HCT116 (cell line): ENCODE data around the gene C21orf91. TPM values are rescaled to one million over a fixed set of nuclear protein-coding genes. Genes with fewer than 3 reads are reported as not detected.

Source experiments
- ATAC-seq: fragments of 200-7000 bp; cut with Tn5 transposase; 2 replicates; pipeline ENCODE4 v1.9.1; 2020; ENCODE audit warnings: mild to moderate bottlenecking, moderate library complexity
- BruUV-seq: library from RNA; stranded (reverse); fragments of 400-500 nt; replicated peaks from 2 replicates; lab custom pipeline; 2021; lab: Mats Ljungman, UMichigan
- CTCF ChIA-PET: fragments of 300-600 bp; sonication (Branson Sonifier 250); formaldehyde crosslinking; loops from one replicate; lab custom pipeline; 2021; ENCODE audit warnings: antibody characterized with exemption; lab: Charles Lee
- POLR2A ChIA-PET: fragments of 300-600, 350-600 bp; sonication (Branson Sonifier 250); formaldehyde crosslinking; loops from one replicate; lab custom pipeline; 2021; ENCODE audit warnings: antibody characterized with exemption; lab: Charles Lee
- RAD21 ChIA-PET, 2 experiments: fragments of 300-600 bp; sonication (Branson Sonifier 250); formaldehyde crosslinking; loops; one replicate each; lab custom pipeline; 2023; ENCODE audit warnings: low total read pairs in 2 of 2; ENCODE audit not compliant: uncharacterized antibody in 2 of 2, unreplicated experiment in 2 of 2, low non-redundant PET in 1 of 2; lab: Charles Lee
- DNase-seq: peaks from one replicate; pipeline ENCODE4 v3.0.0-alpha.2; 2010; ENCODE audit warnings: low read depth, low spot score
- H2AFZ ChIP-seq: fragments of 200-600 bp; shearing (Covaris generic), sonication (generic); 2 replicates; pipeline ENCODE4 v1.6.1; 2017; ENCODE audit warnings: low read depth, mixed run types, mixed read lengths, antibody characterized with exemption, low read length; ENCODE audit not compliant: poor library complexity, severe bottlenecking
- H3K27ac ChIP-seq: 2 replicates; pipeline ENCODE4 v1.5.1; 2012; ENCODE audit warnings: low read depth, low read length
- H3K27me3 ChIP-seq: fragments of 200-600 bp; sonication (generic); 2 replicates; pipeline ENCODE4 v1.6.1; 2016; ENCODE audit warnings: mixed run types, low read length, mixed read lengths; ENCODE audit not compliant: insufficient read depth
- H3K36me3 ChIP-seq, 2 experiments: fragments of 200-500 bp in 1 of 2; fragments of 200-600 bp in 1 of 2; sonication (Bioruptor generic) in 1 of 2; sonication (generic) in 1 of 2; 2 replicates each; pipeline versions ENCODE4 v1.5.1 to v1.6.1; 2014 to 2016; ENCODE audit warnings: low read length in 2 of 2, inconsistent platforms in 1 of 2, mixed read lengths in 1 of 2, mixed run types in 1 of 2; ENCODE audit not compliant: insufficient read depth in 2 of 2, control insufficient read depth in 1 of 2
- H3K4me1 ChIP-seq, 2 experiments: fragments of 200-600 bp in 1 of 2; sonication (generic) in 1 of 2; 2 replicates each; pipeline versions ENCODE4 v1.5.1 to v1.6.1; 2012 to 2017; ENCODE audit warnings: low read length in 2 of 2, inconsistent platforms in 1 of 2, mild to moderate bottlenecking in 1 of 2, mixed read lengths in 1 of 2, mixed run types in 1 of 2, moderate library complexity in 1 of 2; ENCODE audit not compliant: insufficient read depth in 2 of 2, control insufficient read depth in 1 of 2
- H3K4me2 ChIP-seq: fragments of 200-600 bp; sonication (generic); 2 replicates; pipeline ENCODE4 v1.6.1; 2017; ENCODE audit warnings: mixed run types, low read length, mixed read lengths
- H3K4me3 ChIP-seq, 2 experiments: fragments of 200-600 bp in 1 of 2; sonication (generic) in 1 of 2; replicated peaks in 1 of 2; 2 replicates each; pipeline ENCODE4 v1.5.1; 2011 to 2016; ENCODE audit warnings: low read length in 2 of 2, control low read depth in 1 of 2, low read depth in 1 of 2, mild to moderate bottlenecking in 1 of 2, mixed read lengths in 1 of 2, mixed run types in 1 of 2
- H3K79me2 ChIP-seq: fragments of 200-600 bp; sonication (generic); 2 replicates; pipeline ENCODE4 v1.6.1; 2017; ENCODE audit warnings: mild to moderate bottlenecking, mixed run types, low read length, moderate library complexity, mixed read lengths; ENCODE audit not compliant: insufficient read depth
- H3K9ac ChIP-seq: fragments of 200-600 bp; sonication (generic); 2 replicates; pipeline ENCODE4 v1.6.1; 2016; ENCODE audit warnings: low read length, mixed read lengths
- H3K9me2 ChIP-seq: fragments of 200-600 bp; sonication (generic), shearing (Covaris generic); 2 replicates; pipeline ENCODE4 v1.6.1; 2017; ENCODE audit warnings: mixed run types, mild to moderate bottlenecking, moderate library complexity; ENCODE audit not compliant: insufficient read depth
- H3K9me3 ChIP-seq, 2 experiments: fragments of 200-500 bp in 1 of 2; fragments of 200-600 bp in 1 of 2; sonication (Bioruptor generic) in 1 of 2; sonication (generic) in 1 of 2; 2 replicates each; pipeline ENCODE4 v1.6.1; 2014 to 2017; ENCODE audit warnings: low read length in 2 of 2, mixed read lengths in 2 of 2, inconsistent platforms in 1 of 2, low read depth in 1 of 2, mild to moderate bottlenecking in 1 of 2, mixed run types in 1 of 2, moderate library complexity in 1 of 2; ENCODE audit not compliant: control insufficient read depth in 1 of 2, insufficient read depth in 1 of 2
- H4K20me1 ChIP-seq: fragments of 200-600 bp; sonication (generic), shearing (Covaris generic); 2 replicates; pipeline ENCODE4 v1.6.1; 2017; ENCODE audit warnings: mixed run types, mild to moderate bottlenecking, moderate library complexity; ENCODE audit not compliant: insufficient read depth
- ATF3 ChIP-seq: IDR thresholded peaks from 2 replicates; pipeline ENCODE4 v1.6.1; 2012
- CEBPB ChIP-seq: IDR thresholded peaks from 2 replicates; pipeline ENCODE4 v1.6.1; 2012; ENCODE audit warnings: low read depth
- CTCF ChIP-seq, 3 experiments: fragments of 200-600 bp in 1 of 3; sonication (generic) in 1 of 3; IDR thresholded peaks in 2 of 3; conservative IDR thresholded peaks in 1 of 3; 2 replicates each; pipeline ENCODE4 v1.5.1; 2012 to 2017; ENCODE audit warnings: low read depth in 2 of 3, low read length in 2 of 3, antibody characterized with exemption in 1 of 3, borderline replicate concordance in 1 of 3, control low read depth in 1 of 3, mild to moderate bottlenecking in 1 of 3, mixed read lengths in 1 of 3, mixed run types in 1 of 3, moderate library complexity in 1 of 3; ENCODE audit not compliant: insufficient read depth in 1 of 3
- EGR1 ChIP-seq: IDR thresholded peaks from 2 replicates; pipeline ENCODE4 v1.6.1; 2012; ENCODE audit warnings: low read depth
- ELF1 ChIP-seq: IDR thresholded peaks from 2 replicates; pipeline ENCODE4 v1.6.1; 2012; ENCODE audit warnings: low read depth, borderline replicate concordance
- EZH2 ChIP-seq: fragments of 200-600 bp; sonication (generic); IDR thresholded peaks from 2 replicates; pipeline ENCODE4 v1.6.1; 2017; ENCODE audit warnings: antibody characterized with exemption, mixed run types
- EZH2phosphoT487 ChIP-seq: fragments of 200-600 bp; IDR thresholded peaks from 2 replicates; pipeline ENCODE4 v1.6.1; 2018; ENCODE audit warnings: antibody characterized with exemption, borderline replicate concordance
- FOSL1 ChIP-seq: IDR thresholded peaks from 2 replicates; pipeline ENCODE4 v1.6.1; 2012; ENCODE audit warnings: low read depth
- JUND ChIP-seq: IDR thresholded peaks from 2 replicates; pipeline ENCODE4 v1.6.1; 2012
- POLR2AphosphoS5 ChIP-seq: IDR thresholded peaks from 2 replicates; pipeline ENCODE4 v1.6.1; 2011; ENCODE audit warnings: mild to moderate bottlenecking, low read depth, low read length, moderate library complexity
- SIN3A ChIP-seq: IDR thresholded peaks from 2 replicates; pipeline ENCODE4 v1.6.1; 2012; ENCODE audit warnings: low read depth
- SP1 ChIP-seq: IDR thresholded peaks from 2 replicates; pipeline ENCODE4 v1.6.1; 2012; ENCODE audit warnings: low read depth
- TCF7L2 ChIP-seq: IDR thresholded peaks from 2 replicates; pipeline ENCODE4 v1.7.0; 2011; ENCODE audit warnings: borderline replicate concordance, inconsistent platforms; ENCODE audit not compliant: insufficient read depth, insufficient read length; ENCODE audit errors: extremely low read depth
- YY1 ChIP-seq: IDR thresholded peaks from 2 replicates; pipeline ENCODE4 v1.6.1; 2011; ENCODE audit warnings: low read length, low read depth, moderate library complexity, mild to moderate bottlenecking; ENCODE audit not compliant: insufficient replicate concordance; ENCODE audit errors: extremely low read depth
- ZBTB33 ChIP-seq: IDR thresholded peaks from 2 replicates; pipeline ENCODE4 v1.6.1; 2011; ENCODE audit warnings: mild to moderate bottlenecking, low read length, moderate library complexity; ENCODE audit not compliant: insufficient replicate concordance; ENCODE audit errors: extremely low read depth
- ZFX ChIP-seq: fragments of 450-650 bp; IDR thresholded peaks from 2 replicates; pipeline ENCODE4 v1.6.1; 2017
- ZNF274 ChIP-seq: fragments of 200-500 bp; sonication (Bioruptor generic); IDR thresholded peaks from 2 replicates; pipeline ENCODE4 v1.6.1; 2014; ENCODE audit warnings: mild to moderate bottlenecking, low read depth, low read length, inconsistent platforms
- intact Hi-C: fragments of 100-400 bp; cut with micrococcal nuclease; formaldehyde crosslinking; loops from 2 replicates; pipeline ENCODE4 v1.10.0; 2022
- total RNA-seq: library from RNA; stranded (reverse); gene quantifications from one replicate; pipeline ENCODE4 v1.2.1, GENCODE V29; 2021; ENCODE audit not compliant: unreplicated experiment
- TF ChIP-seq, protein P1 (sequence below): IDR thresholded peaks from 2 replicates; pipeline ENCODE4 v1.6.1; 2012
- TF ChIP-seq, protein P2 (sequence below): IDR thresholded peaks from 2 replicates; pipeline ENCODE4 v1.6.1; 2012; ENCODE audit warnings: low read depth

The C21orf91 gene
- total RNA-seq, 1 experiment from 2014 or later = 17.7 TPM

DNA sequence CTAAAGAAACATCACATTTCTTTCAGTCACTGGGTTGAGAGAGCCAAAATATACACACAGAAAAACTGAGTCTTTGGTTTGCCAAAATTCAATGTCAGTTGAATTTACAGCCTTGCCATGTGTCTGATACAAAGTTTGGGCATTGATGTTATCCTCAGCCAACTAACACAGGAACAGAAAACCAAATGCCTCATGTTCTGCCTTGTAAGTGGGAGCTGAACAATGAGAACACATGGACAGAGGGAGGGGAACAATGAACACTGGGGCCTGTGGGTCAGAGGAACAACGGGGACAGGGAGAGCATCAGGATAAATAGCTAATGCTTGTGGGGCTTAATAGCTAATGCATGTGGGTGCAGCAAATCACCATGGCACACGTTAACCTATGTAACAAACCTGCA, 39.6 kb upstream of the C21orf91 start:
- no peak overlapping the region for H2AFZ ChIP-seq
- no peaks in the 10 kb centered on the region for H3K79me2 ChIP-seq
- H3K9ac ChIP-seq = no peak overlapping the region
- no peaks in the 10 kb centered on the region for H3K36me3 ChIP-seq
- no TSS peak for BruUV-seq
- ChIA-PET CTCF (no interaction called here), POLR2A (no interaction called here), RAD21 (no interaction called here)
- no peaks in the 10 kb centered on the region for H3K9me3 ChIP-seq
- no peak overlapping the region for H3K4me2 ChIP-seq
- H3K4me3 ChIP-seq = no peak overlapping the region
- no peaks in the 10 kb centered on the region for H3K27me3 ChIP-seq
- H4K20me1 ChIP-seq = no peaks in the 10 kb centered on the region
- no peak for ATAC-seq
- H3K9me2 ChIP-seq = no peaks in the 10 kb centered on the region
- H3K4me1 ChIP-seq = peaks cover 0 to 6% of the 10 kb centered on the region in 2 experiments; a peak in 1 of 4 replicates
- intact Hi-C loops = no loop called here
- no peak for TF ChIP-seq FOSL1
- TF ChIP-seq, protein P1, sequence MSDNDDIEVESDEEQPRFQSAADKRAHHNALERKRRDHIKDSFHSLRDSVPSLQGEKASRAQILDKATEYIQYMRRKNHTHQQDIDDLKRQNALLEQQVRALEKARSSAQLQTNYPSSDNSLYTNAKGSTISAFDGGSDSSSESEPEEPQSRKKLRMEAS = no peak
- TF ChIP-seq, protein P2, sequence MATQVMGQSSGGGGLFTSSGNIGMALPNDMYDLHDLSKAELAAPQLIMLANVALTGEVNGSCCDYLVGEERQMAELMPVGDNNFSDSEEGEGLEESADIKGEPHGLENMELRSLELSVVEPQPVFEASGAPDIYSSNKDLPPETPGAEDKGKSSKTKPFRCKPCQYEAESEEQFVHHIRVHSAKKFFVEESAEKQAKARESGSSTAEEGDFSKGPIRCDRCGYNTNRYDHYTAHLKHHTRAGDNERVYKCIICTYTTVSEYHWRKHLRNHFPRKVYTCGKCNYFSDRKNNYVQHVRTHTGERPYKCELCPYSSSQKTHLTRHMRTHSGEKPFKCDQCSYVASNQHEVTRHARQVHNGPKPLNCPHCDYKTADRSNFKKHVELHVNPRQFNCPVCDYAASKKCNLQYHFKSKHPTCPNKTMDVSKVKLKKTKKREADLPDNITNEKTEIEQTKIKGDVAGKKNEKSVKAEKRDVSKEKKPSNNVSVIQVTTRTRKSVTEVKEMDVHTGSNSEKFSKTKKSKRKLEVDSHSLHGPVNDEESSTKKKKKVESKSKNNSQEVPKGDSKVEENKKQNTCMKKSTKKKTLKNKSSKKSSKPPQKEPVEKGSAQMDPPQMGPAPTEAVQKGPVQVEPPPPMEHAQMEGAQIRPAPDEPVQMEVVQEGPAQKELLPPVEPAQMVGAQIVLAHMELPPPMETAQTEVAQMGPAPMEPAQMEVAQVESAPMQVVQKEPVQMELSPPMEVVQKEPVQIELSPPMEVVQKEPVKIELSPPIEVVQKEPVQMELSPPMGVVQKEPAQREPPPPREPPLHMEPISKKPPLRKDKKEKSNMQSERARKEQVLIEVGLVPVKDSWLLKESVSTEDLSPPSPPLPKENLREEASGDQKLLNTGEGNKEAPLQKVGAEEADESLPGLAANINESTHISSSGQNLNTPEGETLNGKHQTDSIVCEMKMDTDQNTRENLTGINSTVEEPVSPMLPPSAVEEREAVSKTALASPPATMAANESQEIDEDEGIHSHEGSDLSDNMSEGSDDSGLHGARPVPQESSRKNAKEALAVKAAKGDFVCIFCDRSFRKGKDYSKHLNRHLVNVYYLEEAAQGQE = no peak
- TF ChIP-seq JUND = no peak
- no peak for TF ChIP-seq EZH2phosphoT487
- no peak for TF ChIP-seq CEBPB
- TF ChIP-seq ELF1 = no peak
- no peak for TF ChIP-seq ZNF274
- TF ChIP-seq ZFX = no peak
- TF ChIP-seq CTCF (IDR thresholded peaks at IDR 0.05 in 2 of 3, conservative IDR thresholded peaks at IDR 0.05 in 1 of 3; ENCODE audit: borderline replicate concordance in 1 of 3, insufficient read depth in 1 of 3, low read depth in 2 of 3, low read length in 2 of 3) = no peak
- no peak for TF ChIP-seq ATF3
- TF ChIP-seq YY1 = no peak
- no peak for TF ChIP-seq SP1
- no peak for TF ChIP-seq TCF7L2
- TF ChIP-seq POLR2AphosphoS5 = no peak
- TF ChIP-seq ZBTB33 = no peak
- TF ChIP-seq EZH2 = no peak
- no peak for TF ChIP-seq EGR1
- TF ChIP-seq SIN3A = no peak
- no peak overlapping the region for H3K27ac ChIP-seq
- DNase-seq = no peak
